Measurements from ENCODE around the gene GBGT1.

GBGT1 gene

DNA sequence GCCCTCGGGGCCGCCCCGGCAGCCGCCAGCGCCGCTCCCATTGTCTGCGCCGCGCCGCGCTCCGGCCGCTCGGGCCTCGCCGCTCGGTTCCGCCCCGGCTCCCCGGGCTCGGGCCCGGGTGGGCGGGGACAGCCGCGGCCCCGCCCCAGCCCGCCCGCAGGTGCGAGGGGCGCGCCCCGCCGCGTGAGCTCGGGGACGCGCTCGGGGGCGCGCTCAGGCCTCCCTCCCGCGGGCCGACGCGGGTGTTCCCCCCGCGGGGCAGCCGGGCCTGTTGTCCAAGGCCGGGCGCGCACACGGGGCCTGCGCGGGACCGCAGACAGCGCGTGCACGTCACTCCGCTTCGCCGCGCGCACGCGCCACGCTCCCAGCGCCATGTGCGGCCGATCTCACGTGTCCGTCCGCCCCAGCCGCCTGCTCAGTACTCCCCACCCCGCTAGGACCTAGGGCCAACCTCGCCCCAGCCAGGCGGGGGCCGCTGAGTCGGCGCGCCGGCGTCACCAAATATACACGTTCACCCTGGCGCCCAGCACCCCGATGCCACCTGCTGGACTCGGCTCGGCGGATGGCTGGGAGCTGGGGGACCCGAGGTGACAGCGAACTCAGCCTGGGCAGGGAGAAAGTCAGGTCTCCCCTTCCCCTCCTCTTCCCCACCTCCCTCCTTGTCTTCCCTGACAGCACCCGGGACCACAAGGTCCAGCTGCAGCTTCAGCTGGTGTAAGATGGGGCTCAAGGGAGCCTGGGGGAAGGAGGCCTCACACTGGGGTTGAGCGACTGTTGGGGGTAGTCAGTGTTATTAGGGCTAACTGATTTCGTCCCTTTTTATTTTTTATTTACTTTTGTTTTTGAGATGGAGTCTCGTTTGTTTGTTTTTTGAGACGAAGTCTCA, 14.3 kb downstream of the GBGT1 start:
- in situ Hi-C loops (cut with HindIII; ENCODE audit: low sequenced_read_pairs) = no loop called here
- DNase-seq (ENCODE audit: low read depth, low spot score) = peak; percentile 80
- TF ChIP-seq, protein P1, sequence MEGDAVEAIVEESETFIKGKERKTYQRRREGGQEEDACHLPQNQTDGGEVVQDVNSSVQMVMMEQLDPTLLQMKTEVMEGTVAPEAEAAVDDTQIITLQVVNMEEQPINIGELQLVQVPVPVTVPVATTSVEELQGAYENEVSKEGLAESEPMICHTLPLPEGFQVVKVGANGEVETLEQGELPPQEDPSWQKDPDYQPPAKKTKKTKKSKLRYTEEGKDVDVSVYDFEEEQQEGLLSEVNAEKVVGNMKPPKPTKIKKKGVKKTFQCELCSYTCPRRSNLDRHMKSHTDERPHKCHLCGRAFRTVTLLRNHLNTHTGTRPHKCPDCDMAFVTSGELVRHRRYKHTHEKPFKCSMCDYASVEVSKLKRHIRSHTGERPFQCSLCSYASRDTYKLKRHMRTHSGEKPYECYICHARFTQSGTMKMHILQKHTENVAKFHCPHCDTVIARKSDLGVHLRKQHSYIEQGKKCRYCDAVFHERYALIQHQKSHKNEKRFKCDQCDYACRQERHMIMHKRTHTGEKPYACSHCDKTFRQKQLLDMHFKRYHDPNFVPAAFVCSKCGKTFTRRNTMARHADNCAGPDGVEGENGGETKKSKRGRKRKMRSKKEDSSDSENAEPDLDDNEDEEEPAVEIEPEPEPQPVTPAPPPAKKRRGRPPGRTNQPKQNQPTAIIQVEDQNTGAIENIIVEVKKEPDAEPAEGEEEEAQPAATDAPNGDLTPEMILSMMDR (IDR thresholded peaks at IDR 0.05; ENCODE audit: low read depth, low read length) = peak; percentile 33
- H3K4me3 ChIP-seq (ENCODE audit: low read depth, low read length) = peak overlapping the region; percentile 75

DNA sequence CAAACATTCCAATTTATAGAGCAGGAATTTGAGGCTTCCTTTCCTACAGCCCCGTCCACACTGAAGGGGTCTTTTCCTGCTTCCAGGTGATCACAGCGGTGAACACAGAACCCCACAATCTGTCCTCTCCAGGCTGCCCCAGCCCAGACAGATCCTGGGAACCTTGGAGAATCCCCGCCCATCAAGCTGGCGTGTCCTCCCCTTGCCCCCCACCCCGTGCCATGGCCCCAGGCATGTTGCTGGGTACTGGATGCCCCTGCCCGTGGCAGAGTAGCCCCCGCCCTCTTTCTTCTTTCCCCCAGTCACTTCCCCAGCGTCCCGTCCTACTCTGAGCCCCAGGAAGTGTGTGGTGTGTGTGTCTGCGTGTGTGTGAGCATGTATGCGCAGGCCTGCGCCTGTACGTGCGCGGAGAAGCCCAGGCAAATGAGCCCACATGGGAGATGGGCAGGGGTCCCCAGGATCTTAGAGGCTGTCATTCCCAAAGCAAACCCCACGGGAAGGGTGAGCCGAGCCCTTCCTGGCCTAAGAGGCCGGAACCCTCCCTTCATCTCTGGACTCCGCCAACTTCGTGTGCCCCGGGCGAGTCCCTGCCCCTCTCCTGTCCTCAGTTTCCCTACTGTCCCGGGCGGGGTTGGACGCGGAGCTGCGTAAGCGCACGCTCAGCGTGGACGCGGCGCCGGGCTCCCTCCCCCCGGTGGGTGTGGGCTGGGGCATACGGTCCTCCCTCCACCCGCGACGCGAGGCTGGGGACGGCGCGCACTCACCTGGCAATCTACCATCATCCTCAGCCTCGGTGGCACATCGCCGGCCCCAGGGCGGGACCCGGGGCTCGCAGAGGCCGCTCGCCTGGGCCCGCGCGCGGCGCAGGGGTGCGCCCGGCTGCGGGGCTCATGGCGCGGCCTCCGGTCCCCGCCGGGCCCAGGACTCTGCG, 15.2 kb downstream of the GBGT1 start:
- in situ Hi-C loops (cut with HindIII; ENCODE audit: low sequenced_read_pairs) = no loop called here
- peak overlapping the region; percentile 75 for H3K4me3 ChIP-seq (ENCODE audit: low read depth, low read length)
- TF ChIP-seq, protein P1 (IDR thresholded peaks at IDR 0.05; ENCODE audit: low read depth, low read length) = no peak
- DNase-seq (ENCODE audit: low read depth, low spot score) = peak; percentile 29

- H3K4me3 ChIP-seq (ENCODE audit: low read depth, low read length) = peak overlapping the region; percentile 75
- in situ Hi-C loops (cut with HindIII; ENCODE audit: low sequenced_read_pairs) = no loop called here
- TF ChIP-seq, protein P1 (IDR thresholded peaks at IDR 0.05; ENCODE audit: low read depth, low read length) = peak; percentile 99
- DNase-seq (ENCODE audit: low read depth, low spot score) = peak; percentile 52
Measured at GRCh38 chr9:133147412-133148198, 16.1 kb downstream of the GBGT1 start.

- DNase-seq (ENCODE audit: low read depth, low spot score) = no peak
- TF ChIP-seq, protein P1 (IDR thresholded peaks at IDR 0.05; ENCODE audit: low read depth, low read length) = no peak
- no peak overlapping the region for H3K4me3 ChIP-seq (ENCODE audit: low read depth, low read length)
- in situ Hi-C loops (cut with HindIII; ENCODE audit: low sequenced_read_pairs) = no loop called here
Measured at GRCh38 chr9:133146746-133147411, 16.8 kb downstream of the GBGT1 start.

DNA sequence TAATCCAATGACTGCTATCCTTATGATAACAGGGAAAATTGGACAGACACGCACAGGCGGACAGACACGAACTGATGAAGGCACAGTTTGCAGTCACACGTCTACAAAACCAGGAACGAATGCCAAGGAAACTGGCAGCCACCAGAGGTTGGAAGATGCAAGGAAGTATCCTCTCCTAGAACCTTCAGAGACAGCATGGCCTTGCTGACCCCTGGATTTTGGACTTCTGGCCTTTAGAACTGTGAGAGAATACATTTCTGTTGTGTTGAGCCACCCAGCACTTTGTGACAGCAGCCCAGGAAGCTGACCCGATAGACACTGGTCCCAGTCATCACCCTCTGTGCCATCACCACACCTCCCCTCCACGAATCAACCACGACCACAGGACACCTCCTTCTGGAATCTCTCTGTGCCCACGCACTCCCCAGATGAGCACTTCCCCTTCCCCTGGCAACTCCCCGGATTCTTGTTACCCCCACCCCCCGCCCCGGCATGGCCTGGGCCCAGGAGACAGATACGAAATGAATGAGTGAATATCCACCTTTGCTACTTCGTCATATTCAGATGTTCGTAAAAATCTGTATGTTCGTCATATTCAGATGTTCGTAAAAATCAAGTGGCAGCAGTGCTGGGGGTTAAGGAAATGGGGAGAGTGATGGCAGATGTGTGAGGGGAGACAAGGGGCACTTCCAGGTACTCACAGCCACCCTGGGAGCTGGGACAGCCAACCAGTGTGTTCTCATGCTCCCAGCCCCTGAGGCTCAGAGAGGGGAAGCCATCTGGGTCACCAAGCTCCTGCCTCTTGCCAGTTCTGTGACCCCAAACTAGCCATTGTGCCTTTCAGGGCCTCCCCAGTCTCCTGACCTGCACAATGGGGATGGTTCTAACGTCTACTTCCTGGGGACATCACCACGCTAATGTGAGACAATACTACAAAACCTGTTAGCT, 18.5 kb downstream of the GBGT1 start:
- in situ Hi-C loops (cut with HindIII; ENCODE audit: low sequenced_read_pairs) = no loop called here
- DNase-seq (ENCODE audit: low read depth, low spot score) = no peak
- TF ChIP-seq, protein P1 (IDR thresholded peaks at IDR 0.05; ENCODE audit: low read depth, low read length) = no peak
- H3K4me3 ChIP-seq (ENCODE audit: low read depth, low read length) = no peak overlapping the region

Data from astrocyte of the spinal cord (primary cell).